Chondrocyte (in vitro differentiated cells): ENCODE data around the gene TEX51. TPM values are rescaled to one million over a fixed set of nuclear protein-coding genes. Genes with fewer than 3 reads are reported as not detected.

ENCODE experiments used
- DNase-seq: peaks from one replicate; pipeline ENCODE4 v3.0.0; 2021; ENCODE audit warnings: mixed read lengths, low spot score
- H3K27ac Mint-ChIP-seq: one replicate; pipeline ENCODE4 v1.8.0; 2021; ENCODE audit warnings: mild to moderate bottlenecking, moderate library complexity, mixed read lengths; ENCODE audit not compliant: unreplicated experiment
- H3K27me3 Mint-ChIP-seq: 2 replicates; pipeline ENCODE4 v1.8.0; 2021; ENCODE audit warnings: low read depth, mixed read lengths
- H3K36me3 Mint-ChIP-seq: 2 replicates; pipeline ENCODE4 v1.8.0; 2021; ENCODE audit warnings: low read depth, mixed read lengths
- H3K4me1 Mint-ChIP-seq: 2 replicates; pipeline ENCODE4 v1.8.0; 2021; ENCODE audit warnings: low read depth, mild to moderate bottlenecking, mixed read lengths
- H3K4me3 Mint-ChIP-seq: one replicate; pipeline ENCODE4 v1.8.0; 2021; ENCODE audit warnings: mild to moderate bottlenecking, moderate library complexity, mixed read lengths; ENCODE audit not compliant: unreplicated experiment
- H3K9me3 Mint-ChIP-seq: 2 replicates; pipeline ENCODE4 v1.8.0; 2021; ENCODE audit warnings: low read depth, mixed read lengths
- total RNA-seq: library from RNA; stranded (reverse); gene quantifications from 3 replicates; pipeline ENCODE4 v1.2.1, GENCODE V29; 2021
- TF ChIP-seq, protein P1 (sequence below): fragments of 200-600 bp; sonication (generic); IDR thresholded peaks from 2 replicates; pipeline ENCODE4 v1.5.0; 2021; ENCODE audit warnings: antibody characterized with exemption, mild to moderate bottlenecking, moderate library complexity

The TEX51 gene
- total RNA-seq, 1 donor from 2014 or later, result not detected

DNA sequence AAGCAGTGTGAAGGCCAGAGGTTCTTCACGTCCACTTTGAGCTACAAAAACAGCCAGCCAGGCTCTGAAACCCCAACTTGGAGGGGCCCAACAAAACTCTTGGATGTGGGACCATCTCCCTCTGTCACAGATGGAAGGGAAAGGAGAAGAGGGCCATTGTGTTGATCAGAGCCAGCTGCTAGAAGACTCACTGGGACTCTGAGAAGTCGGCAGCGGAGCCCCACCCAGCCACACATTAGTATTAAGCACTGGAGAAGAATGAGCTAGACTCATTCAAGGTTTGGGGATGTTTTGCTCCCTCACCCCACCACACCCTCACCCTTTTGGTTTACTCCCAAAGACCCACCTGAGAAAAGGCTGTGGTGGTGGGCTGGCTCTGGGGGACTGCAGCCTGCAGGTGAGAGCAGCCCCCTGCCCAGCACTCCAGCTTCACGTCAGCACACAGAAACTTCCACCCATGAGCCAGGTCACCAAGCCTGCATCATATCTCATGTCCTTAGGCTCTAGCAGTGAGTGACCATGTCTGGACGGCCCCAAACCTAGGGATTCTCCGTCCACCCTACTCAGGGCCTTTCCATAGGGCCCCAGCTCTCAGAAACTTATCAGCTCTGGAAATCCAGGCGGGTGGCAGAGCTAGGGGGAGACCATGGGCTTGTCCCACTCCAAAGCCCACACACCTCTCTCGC, 12.6 kb downstream of the TEX51 start:
- H3K36me3 Mint-ChIP-seq, result no peaks in the 10 kb centered on the region
- H3K27ac Mint-ChIP-seq, result no peak overlapping the region
- no peaks in the 10 kb centered on the region for H3K4me1 Mint-ChIP-seq
- TF ChIP-seq, protein P1, sequence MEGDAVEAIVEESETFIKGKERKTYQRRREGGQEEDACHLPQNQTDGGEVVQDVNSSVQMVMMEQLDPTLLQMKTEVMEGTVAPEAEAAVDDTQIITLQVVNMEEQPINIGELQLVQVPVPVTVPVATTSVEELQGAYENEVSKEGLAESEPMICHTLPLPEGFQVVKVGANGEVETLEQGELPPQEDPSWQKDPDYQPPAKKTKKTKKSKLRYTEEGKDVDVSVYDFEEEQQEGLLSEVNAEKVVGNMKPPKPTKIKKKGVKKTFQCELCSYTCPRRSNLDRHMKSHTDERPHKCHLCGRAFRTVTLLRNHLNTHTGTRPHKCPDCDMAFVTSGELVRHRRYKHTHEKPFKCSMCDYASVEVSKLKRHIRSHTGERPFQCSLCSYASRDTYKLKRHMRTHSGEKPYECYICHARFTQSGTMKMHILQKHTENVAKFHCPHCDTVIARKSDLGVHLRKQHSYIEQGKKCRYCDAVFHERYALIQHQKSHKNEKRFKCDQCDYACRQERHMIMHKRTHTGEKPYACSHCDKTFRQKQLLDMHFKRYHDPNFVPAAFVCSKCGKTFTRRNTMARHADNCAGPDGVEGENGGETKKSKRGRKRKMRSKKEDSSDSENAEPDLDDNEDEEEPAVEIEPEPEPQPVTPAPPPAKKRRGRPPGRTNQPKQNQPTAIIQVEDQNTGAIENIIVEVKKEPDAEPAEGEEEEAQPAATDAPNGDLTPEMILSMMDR, result no peak
- H3K4me3 Mint-ChIP-seq, result no peak overlapping the region
- no peaks in the 10 kb centered on the region for H3K9me3 Mint-ChIP-seq
- peaks cover 17% of the 10 kb centered on the region for H3K27me3 Mint-ChIP-seq
- no peak for DNase-seq

DNA sequence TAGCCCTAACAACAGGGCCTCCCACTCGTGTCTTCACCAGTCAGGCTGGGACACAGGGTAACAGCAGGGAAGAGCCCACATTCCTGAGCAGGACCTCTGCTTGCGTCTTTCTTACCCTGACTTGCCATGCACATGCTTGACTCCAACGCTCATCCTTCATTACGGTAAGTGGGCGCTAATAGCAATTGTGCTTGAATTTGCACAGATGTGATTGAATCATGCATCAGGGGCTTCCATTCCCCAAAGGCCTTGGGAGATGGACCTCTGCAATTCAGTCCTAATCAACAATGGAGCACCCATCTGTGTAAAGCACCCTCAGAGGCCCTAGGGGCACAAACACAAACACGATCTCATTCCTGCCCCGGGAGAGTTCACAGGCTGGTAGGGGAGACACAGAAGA, 13.5 kb downstream of the TEX51 start:
- DNase-seq, result no peak
- no peaks in the 10 kb centered on the region for H3K36me3 Mint-ChIP-seq
- H3K27me3 Mint-ChIP-seq, result peaks cover 10% of the 10 kb centered on the region
- TF ChIP-seq, protein P1, result no peak
- H3K27ac Mint-ChIP-seq, result no peak overlapping the region
- H3K9me3 Mint-ChIP-seq, result peaks cover 3% of the 10 kb centered on the region
- H3K4me1 Mint-ChIP-seq, result no peaks in the 10 kb centered on the region
- no peak overlapping the region for H3K4me3 Mint-ChIP-seq

DNA sequence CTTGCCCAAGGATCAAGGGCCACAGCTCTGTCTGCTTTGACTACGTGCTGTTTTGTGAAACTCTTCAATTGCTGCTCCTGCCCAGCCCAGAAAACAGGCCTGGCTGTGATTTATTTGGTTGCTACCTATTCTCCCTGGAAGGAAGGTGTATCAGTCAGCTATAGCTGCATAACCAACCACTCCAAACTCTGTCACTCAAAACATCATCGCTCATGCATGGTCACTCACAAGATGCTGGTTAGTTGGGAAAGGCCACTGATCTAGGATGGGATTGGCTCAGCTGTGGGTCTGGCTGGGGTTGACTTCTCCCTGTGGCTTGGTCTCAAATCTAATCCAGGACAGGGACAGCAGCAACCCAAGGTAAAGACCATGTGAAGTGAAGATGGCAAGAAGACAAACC, 14.6 kb downstream of the TEX51 start:
- peaks cover 5% of the 10 kb centered on the region for H3K27me3 Mint-ChIP-seq
- H3K27ac Mint-ChIP-seq, result no peak overlapping the region
- no peaks in the 10 kb centered on the region for H3K36me3 Mint-ChIP-seq
- H3K4me1 Mint-ChIP-seq, result no peaks in the 10 kb centered on the region
- no peak for DNase-seq
- H3K4me3 Mint-ChIP-seq, result no peak overlapping the region
- TF ChIP-seq, protein P1, result no peak
- H3K9me3 Mint-ChIP-seq, result peaks cover 3% of the 10 kb centered on the region

DNA sequence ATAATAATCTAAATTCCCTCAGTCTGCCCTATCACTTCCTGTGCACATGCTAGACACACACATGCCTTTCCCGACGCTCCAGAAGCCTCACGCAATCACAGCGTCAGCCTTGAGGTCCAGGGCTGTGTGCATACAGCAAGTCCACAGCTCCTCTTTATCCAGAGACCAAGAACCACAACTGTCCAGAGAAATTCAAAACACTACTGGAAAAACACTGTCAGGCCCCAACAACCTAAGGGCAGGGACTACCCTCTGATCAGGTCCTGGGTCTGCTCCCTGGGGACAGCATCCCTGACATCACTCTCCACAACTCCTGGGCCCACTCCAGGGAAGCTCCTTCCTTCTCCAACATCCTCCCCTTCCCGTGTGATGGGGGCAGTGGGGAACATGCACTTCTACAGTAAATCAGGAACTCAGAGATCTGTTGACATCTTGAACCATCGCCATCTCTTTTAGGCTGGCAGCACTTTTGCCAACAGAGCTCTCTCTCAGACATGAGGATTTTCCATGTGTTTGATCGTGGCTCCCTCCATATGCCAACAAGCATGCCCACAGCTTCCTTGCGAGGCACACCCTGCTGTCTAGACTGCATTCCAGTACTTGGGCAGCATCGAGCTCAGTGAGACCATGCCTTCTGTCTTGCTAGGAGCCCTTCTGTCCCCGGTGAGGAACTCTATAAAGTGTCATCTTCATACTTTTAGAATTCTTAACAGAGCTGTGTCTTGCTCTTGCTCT, 15.4 kb downstream of the TEX51 start:
- no peak for DNase-seq
- Mint-ChIP-seq H3K4me3 (no peak overlapping the region), H3K27me3 (peaks cover 5% of the 10 kb centered on the region), H3K27ac (no peak overlapping the region), H3K36me3 (no peaks in the 10 kb centered on the region), H3K9me3 (peaks cover 3% of the 10 kb centered on the region), H3K4me1 (no peaks in the 10 kb centered on the region)
- TF ChIP-seq, protein P1, result no peak

DNA sequence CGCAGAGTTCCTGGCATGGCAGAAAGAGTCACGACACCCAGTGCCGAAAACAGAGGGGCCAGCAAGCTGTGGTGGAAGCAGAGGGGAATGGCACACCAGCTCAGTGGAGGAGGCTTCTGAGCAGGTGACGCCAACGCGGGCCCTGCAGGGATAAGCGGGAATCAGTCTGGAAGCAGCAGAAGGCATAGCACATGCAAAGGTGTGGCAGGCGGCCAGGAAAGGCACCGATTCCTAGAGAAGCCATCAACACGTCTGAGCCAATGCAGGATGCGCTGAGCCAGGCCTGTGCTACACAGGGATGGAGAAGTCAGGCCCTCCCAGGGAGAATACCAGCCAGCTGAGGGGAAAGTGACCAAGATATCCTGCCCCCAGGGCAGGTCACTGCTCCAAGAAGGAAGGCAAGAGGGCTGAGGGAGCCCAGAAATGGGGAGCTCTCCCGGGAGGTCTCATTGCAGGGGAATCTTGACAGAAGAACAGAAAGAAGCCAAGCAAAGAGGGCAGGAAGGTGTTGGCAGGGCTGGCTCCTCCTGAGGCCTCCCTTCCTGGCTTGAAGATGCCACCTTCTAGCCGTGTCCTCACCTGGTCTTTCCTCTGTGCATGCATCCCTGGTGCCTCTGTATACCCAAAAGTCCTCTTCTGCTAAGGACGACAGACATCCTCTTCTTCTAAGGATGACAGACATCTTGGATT, 16.3 kb downstream of the TEX51 start:
- no peak overlapping the region for H3K27ac Mint-ChIP-seq
- DNase-seq, result no peak
- H3K27me3 Mint-ChIP-seq, result peaks cover 5% of the 10 kb centered on the region

More for the DNA sequence above, 16.3 kb downstream of the TEX51 start:
- no peaks in the 10 kb centered on the region for H3K4me1 Mint-ChIP-seq
- H3K36me3 Mint-ChIP-seq, result no peaks in the 10 kb centered on the region
- TF ChIP-seq, protein P1, result no peak
- no peak overlapping the region for H3K4me3 Mint-ChIP-seq
- peaks cover 3% of the 10 kb centered on the region for H3K9me3 Mint-ChIP-seq
